CD4-positive, alpha-beta T cell treated with Interleukin-21 for 1 hour (primary cell): Measurements from ENCODE around the gene TIGD7.

Experiments used
- DNase-seq: peaks from one replicate; pipeline ENCODE4 v3.0.0-alpha.2; 2020

The TIGD7 gene, protein sequence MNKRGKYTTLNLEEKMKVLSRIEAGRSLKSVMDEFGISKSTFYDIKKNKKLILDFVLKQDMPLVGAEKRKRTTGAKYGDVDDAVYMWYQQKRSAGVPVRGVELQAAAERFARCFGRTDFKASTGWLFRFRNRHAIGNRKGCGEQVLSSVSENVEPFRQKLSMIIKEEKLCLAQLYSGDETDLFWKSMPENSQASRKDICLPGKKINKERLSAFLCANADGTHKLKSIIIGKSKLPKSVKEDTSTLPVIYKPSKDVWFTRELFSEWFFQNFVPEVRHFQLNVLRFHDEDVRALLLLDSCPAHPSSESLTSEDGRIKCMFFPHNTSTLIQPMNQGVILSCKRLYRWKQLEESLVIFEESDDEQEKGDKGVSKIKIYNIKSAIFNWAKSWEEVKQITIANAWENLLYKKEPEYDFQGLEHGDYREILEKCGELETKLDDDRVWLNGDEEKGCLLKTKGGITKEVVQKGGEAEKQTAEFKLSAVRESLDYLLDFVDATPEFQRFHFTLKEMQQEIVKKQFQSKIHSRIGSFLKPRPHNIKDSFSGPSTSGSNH

GRCh38 chr16:3305109-3306068 lies at the start of gene TIGD7, which contains the start of gene ZNF75A:
Gene TIGD7, minus strand, starts transcription at chr16:3305430. Its CDS starts 4,816 bp downstream, at chr16:3300614.
Gene ZNF75A, plus strand, starts transcription at chr16:3305497. Its CDS starts 2,932 bp downstream, at chr16:3308429.
- DNase-seq, result peak; percentile 88

GRCh38 chr16:3349175-3349574 lies 43.9 kb upstream of the TIGD7 start:
- no peak for DNase-seq

DNA sequence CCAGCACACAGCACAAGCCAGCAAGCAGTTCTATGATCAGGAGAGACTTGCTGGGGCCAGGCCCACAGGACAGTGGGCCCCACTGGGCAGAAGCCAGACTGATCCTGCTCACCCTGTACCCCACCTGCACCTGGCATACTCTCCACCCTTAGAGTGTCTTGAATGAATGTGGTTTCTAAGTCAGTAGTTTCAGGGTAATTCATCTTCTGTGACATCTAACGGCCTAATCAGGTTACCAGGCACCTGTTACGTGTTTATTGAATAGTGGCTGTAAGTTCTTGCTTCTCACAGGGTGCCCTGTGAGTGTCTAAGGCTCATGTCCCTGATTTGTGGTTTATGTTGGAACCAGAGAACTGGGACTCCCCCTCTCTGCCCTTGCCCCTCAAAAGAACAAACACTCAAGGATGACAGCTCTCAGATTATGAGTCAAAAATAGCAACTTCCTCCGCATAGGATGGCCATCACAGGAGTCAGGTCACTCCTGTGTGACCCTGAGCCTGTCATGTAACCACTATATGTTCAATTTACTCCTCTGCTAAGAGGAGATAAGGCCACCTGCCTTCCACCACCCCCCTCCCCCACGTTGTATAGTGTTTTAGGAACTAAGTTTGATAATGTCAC lies 43.4 kb upstream of the TIGD7 start:
- no peak for DNase-seq

- DNase-seq, result no peak
Observed at GRCh38 chr16:3347586-3347985, 42.4 kb upstream of the TIGD7 start.

GRCh38 chr16:3346041-3346440 lies 40.8 kb upstream of the TIGD7 start:
- DNase-seq, result no peak

- no peak for DNase-seq
Observed at GRCh38 chr16:3328643-3329042, 23.4 kb upstream of the TIGD7 start.

GRCh38 chr16:3328104-3328503 lies 22.9 kb upstream of the TIGD7 start:
- DNase-seq, result no peak

DNA sequence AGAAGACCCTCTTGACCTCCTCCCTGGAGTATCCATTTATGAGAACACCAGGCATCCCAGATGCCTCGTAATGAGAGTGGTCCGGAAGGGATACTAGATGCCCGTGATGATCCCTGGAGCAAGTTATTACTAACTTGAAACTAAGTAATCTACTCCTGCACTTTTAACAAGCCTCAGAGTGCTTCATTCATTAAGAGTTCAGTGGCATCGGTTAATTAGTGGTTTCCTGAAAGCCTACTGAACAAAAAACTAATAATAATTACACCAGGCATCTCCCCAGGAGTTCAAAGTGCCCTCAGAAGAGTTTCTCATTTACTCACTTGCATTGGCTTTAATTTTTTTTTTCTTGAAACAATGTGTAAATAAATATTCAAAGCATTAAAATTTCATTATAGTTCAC lies 22.3 kb upstream of the TIGD7 start:
- no peak for DNase-seq

- DNase-seq, result no peak
Observed at GRCh38 chr16:3321816-3322215, 16.6 kb upstream of the TIGD7 start.

DNA sequence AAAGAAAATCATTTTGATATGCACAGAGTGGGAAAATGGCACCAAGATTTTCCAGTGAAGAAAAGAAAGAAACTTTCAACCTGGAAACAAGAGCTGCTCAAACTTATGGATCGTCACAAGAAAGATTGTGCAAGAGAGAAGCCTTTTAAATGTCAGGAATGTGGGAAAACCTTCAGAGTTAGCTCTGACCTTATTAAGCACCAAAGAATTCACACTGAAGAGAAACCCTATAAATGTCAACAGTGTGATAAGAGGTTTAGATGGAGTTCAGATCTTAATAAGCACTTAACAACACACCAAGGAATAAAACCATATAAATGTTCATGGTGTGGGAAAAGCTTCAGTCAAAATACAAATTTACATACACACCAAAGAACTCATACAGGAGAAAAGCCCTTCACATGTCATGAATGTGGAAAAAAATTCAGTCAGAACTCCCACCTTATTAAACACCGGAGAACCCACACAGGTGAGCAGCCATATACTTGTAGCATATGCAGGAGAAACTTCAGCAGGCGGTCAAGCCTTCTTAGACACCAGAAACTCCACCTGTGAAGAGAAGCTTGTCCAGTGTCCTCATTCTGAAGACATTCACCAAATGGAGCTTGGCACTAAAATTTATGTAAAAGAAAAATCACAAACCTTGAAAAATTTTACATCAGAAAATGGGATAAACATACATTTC lies 12.2 kb upstream of the TIGD7 start:
- DNase-seq, result no peak

DNA sequence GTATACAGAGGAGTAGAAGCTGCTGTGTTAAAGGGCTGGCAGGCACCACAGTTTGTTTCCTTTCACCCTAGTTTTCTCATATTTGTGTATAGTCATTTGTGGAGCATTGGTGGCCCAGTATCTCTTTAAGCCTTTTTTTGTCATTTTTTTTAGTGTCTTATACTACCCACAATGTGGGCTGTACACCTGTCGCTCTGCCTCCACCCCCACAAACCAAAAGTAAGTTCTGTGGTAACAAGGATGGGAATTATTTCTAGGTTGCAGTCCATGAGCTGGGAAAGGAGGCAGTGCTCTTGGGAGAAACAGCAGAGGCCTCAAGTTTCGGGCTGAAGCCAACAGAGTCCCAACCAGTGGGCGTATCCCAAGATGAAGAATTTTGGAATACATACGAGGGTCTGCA lies 6.3 kb upstream of the TIGD7 start:
- no peak for DNase-seq

DNA sequence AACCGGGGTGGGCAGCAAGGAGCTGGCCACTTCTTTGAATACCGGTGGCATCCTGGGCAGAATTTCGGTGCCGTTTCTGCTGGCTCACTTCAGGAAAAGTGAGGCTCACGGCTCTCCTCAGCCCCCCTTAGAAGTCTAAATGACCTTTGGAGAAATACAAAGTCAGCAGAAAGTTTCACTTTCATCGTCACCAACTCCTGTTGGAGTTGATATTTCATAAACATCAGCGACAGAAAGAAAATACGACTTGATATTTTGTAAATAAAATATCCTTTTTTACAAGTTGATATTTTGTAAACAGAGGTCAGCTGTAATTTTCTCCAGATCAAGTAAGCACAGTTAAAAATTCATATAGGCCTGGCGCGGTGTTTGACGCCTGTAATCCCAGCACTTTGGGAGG lies 848 bp upstream of the TIGD7 start:
- DNase-seq, result no peak

DNA sequence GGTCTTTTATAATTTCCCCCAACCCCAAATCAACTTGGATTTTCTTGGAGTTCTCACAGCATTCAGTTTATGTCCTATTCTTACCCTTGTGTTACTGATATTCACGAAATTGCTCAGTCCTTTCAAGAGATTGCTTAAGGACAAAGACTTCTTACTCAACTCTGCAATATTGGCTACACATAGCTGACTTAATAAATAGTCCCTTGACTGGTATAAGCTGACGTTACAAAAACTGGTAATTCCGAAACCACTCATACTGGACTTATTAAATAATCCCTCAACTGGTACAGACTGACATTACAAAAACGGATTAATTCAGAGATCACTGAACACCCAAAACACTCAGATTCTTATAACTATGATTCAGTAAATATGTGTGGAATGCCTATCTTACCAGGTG lies 860 bp downstream of the TIGD7 start:
- no peak for DNase-seq

GRCh38 chr16:3295783-3296182 lies 9.4 kb downstream of the TIGD7 start:
- DNase-seq, result no peak

DNA sequence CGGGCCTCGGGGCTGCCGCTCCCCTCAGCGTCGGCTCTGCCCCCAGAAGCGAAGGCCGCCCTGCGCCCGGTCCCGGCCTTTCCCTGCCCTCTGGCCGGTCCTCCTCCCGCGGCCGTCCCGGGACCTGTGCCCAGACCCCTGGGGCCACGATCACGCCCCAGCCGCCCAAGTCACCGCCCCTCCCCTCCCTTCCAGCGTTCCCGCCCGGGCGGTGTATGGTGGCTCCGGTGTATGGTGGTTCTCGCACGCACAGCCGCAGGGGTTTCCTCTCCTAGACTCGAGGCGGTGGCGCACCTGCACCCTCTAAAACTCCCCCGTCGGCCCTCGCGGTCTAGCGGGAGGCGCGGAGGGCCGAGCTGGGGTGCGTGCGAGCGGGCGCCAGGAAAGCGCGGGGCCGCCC lies 10.0 kb downstream of the TIGD7 start:
- no peak for DNase-seq

DNA sequence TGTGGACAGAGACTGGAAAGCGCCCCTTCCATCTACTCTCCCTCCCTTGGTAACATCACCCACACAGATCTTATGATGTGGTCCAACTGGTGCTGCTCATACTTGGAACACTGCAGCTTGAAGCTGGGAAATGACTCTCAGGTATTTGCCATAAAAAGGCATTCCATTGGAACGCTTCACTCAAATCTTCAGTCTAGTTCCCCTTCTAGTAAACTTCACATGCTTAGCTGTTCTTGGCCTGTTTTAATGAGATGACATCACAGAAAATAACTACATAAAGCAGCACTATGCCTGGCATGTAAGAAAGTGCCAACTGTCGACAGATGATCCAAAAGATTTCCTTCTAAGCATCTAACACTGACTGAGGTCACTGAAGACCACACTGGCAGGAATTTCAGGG lies 12.6 kb downstream of the TIGD7 start:
- DNase-seq, result no peak

DNA sequence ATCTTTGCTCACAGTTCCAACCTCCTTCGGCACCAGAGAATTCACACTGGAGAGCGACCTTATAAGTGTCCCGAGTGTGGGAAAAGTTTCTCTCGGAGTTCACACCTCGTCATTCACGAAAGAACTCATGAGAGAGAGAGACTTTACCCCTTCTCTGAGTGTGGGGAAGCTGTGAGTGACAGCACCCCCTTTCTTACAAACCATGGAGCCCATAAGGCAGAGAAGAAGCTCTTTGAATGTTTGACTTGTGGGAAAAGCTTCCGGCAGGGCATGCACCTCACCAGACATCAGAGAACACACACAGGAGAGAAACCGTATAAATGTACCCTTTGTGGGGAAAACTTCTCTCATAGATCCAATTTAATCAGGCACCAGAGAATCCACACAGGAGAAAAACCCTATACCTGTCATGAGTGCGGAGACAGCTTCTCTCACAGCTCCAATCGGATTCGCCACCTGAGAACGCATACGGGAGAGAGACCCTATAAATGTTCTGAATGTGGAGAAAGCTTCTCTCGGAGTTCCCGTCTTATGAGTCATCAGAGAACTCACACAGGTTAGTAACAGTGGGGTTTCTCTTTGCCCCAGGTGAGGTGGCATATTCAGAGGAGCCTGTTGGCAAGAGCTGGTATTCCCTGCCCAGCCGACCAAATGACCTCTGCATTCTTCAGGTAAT lies 15.1 kb downstream of the TIGD7 start:
- no peak for DNase-seq

- no peak for DNase-seq
Observed at GRCh38 chr16:3285131-3285530, 20.1 kb downstream of the TIGD7 start.

- no peak for DNase-seq
Observed at GRCh38 chr16:3283543-3284447, 21.4 kb downstream of the TIGD7 start.

- peak; percentile 97 for DNase-seq
Observed at GRCh38 chr16:3282730-3283542, 22.3 kb downstream of the TIGD7 start, which contains the start of gene ZNF263. Gene ZNF263, plus strand, starts transcription at chr16:3283491. Its CDS starts 328 bp downstream, at chr16:3283819.
